SK-N-MC (cell line): Measurements from ENCODE around the gene DPP10.

Experiments
- EZH2 ChIP-seq: fragments of 200-600 bp; sonication (generic); IDR thresholded peaks from one replicate; pipeline ENCODE4 v1.6.1; 2017; ENCODE audit warnings: antibody characterized with exemption
- FOXP2 ChIP-seq: optimal IDR thresholded peaks from 2 replicates; pipeline ENCODE3; 2011; ENCODE audit warnings: mild to moderate bottlenecking, moderate library complexity; ENCODE audit not compliant: insufficient read depth; ENCODE audit errors: extremely low read length, control extremely low read depth
- POLR2AphosphoS5 ChIP-seq: IDR thresholded peaks from 2 replicates; pipeline ENCODE4 v1.6.1; 2012; ENCODE audit warnings: mild to moderate bottlenecking, low read depth, low read length, borderline replicate concordance

DNA sequence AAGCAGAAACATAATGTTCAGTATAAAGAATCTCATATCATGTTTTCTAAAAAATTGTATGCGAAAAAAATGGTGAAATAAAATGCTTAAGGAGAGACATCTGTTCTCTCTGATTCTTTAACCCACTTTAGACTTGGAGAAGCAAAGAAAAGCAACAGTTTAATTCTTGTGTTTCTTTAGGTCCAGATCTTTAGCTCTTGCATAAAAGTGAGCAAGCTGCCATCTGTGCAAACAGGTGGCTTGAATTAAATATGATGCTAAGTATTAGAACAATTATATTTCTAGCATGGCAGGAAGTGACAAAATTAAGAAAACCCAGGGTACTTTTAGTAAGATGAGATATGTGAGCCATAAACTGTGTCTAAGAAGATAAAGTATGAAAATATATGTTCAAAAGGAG is 1038.3 kb downstream of the DPP10 start:
- TF ChIP-seq POLR2AphosphoS5, result no peak
- TF ChIP-seq EZH2, result no peak
- TF ChIP-seq FOXP2, result no peak
